Stimulated activated CD8-positive, alpha-beta memory T cell treated with anti-CD3 and anti-CD28 coated beads, Interleukin-15, amount 100 ng/mL, for 4 hours (primary cell): Measurements from ENCODE around the gene NFATC2IP.
"Not testable (repeated sequence)": the region's sequence is repeated elsewhere in the genome, so short reads cannot be mapped to it uniquely, and the experiment has no call there.

Experiments
- DNase-seq, 2 donors: peaks; one replicate each; pipeline ENCODE4 v3.0.0-alpha.2; 2020; ENCODE audit warnings: low read depth in 2 of 2

Gene NFATC2IP

GRCh38 chr16:28926284-28926683 lies 24.5 kb upstream of the NFATC2IP start:
- not testable (repeated sequence) for DNase-seq

- DNase-seq, result no peak
Measured at GRCh38 chr16:28927815-28928214, 22.9 kb upstream of the NFATC2IP start.

GRCh38 chr16:28930203-28930602 lies 20.5 kb upstream of the NFATC2IP start:
- DNase-seq, result no peak

- no peak for DNase-seq
Measured at GRCh38 chr16:28930652-28931051, 20.1 kb upstream of the NFATC2IP start.

GRCh38 chr16:28931801-28932225 lies 18.9 kb upstream of the NFATC2IP start, which contains the start of gene CD19:
Gene CD19, plus strand, starts transcription at chr16:28931971. Its CDS starts 30 bp downstream, at chr16:28932001.
- no peak for DNase-seq

GRCh38 chr16:28932339-28933141 lies 18.2 kb upstream of the NFATC2IP start:
- DNase-seq, result no peak

GRCh38 chr16:28933171-28933570 lies 17.6 kb upstream of the NFATC2IP start:
- no peak for DNase-seq

- DNase-seq, result no peak
Measured at GRCh38 chr16:28935346-28935745, 15.4 kb upstream of the NFATC2IP start.

GRCh38 chr16:28935924-28936783 lies 14.6 kb upstream of the NFATC2IP start:
- DNase-seq, result peak; percentile 59 to 62

- no peak for DNase-seq
Measured at GRCh38 chr16:28936784-28937155, 14.0 kb upstream of the NFATC2IP start.

- no peak for DNase-seq
Measured at GRCh38 chr16:28937222-28937876, 13.4 kb upstream of the NFATC2IP start.

- DNase-seq, result no peak
Measured at GRCh38 chr16:28938721-28939120, 12.0 kb upstream of the NFATC2IP start.

- not testable (repeated sequence) for DNase-seq
Measured at GRCh38 chr16:28939825-28940224, 10.9 kb upstream of the NFATC2IP start.

- DNase-seq, result no peak
Measured at GRCh38 chr16:28943281-28943680, 7.5 kb upstream of the NFATC2IP start.

- no peak for DNase-seq
Measured at GRCh38 chr16:28946681-28947080, 4.1 kb upstream of the NFATC2IP start.

GRCh38 chr16:28951410-28951943 lies 740 bp downstream of the NFATC2IP start:
- DNase-seq, result no peak

GRCh38 chr16:28958216-28958615 lies 7.5 kb downstream of the NFATC2IP start:
- no peak for DNase-seq

GRCh38 chr16:28958836-28959235 lies 8.1 kb downstream of the NFATC2IP start:
- no peak for DNase-seq

- DNase-seq, result no peak
Measured at GRCh38 chr16:28964072-28964471, 13.3 kb downstream of the NFATC2IP start.

GRCh38 chr16:28964496-28964895 lies 13.8 kb downstream of the NFATC2IP start:
- no peak for DNase-seq

- no peak for DNase-seq
Measured at GRCh38 chr16:28967156-28967555, 16.4 kb downstream of the NFATC2IP start.

- not testable (repeated sequence) for DNase-seq
Measured at GRCh38 chr16:28969696-28970095, 19.0 kb downstream of the NFATC2IP start.
